ENCODE data around the gene GXYLT1.

GXYLT1 gene

DNA sequence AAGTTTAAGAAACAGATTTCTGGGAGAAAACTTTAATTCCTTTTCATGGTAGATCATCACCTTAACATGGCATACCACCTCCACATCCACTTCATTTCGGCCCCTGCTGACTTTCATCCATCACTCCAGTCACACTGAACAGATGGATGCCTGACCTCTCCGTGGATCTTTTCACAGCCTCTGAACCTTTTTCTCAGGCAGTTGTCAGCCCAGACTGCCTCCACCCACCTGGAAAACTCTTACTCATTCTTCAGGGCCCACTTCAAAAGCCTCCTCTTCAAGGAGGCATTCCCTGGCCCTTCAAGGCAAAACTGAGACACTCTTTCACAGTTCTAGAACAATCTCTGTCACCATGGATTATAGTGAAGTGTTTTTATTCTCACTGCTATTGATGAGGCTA lies 52.9 kb downstream of the GXYLT1 start:
- DNase-seq, result no peak
- H3K27ac ChIP-seq, result no peak overlapping the region
- H3K4me3 ChIP-seq (ENCODE audit: low read depth, low read length), result no peak overlapping the region
- peaks cover 23% of the 10 kb centered on the region for H3K36me3 ChIP-seq
- H3K27me3 ChIP-seq (ENCODE audit: insufficient read depth, low read depth, severe bottlenecking), result no peaks in the 10 kb centered on the region
- TF ChIP-seq, protein P1, sequence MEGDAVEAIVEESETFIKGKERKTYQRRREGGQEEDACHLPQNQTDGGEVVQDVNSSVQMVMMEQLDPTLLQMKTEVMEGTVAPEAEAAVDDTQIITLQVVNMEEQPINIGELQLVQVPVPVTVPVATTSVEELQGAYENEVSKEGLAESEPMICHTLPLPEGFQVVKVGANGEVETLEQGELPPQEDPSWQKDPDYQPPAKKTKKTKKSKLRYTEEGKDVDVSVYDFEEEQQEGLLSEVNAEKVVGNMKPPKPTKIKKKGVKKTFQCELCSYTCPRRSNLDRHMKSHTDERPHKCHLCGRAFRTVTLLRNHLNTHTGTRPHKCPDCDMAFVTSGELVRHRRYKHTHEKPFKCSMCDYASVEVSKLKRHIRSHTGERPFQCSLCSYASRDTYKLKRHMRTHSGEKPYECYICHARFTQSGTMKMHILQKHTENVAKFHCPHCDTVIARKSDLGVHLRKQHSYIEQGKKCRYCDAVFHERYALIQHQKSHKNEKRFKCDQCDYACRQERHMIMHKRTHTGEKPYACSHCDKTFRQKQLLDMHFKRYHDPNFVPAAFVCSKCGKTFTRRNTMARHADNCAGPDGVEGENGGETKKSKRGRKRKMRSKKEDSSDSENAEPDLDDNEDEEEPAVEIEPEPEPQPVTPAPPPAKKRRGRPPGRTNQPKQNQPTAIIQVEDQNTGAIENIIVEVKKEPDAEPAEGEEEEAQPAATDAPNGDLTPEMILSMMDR (IDR thresholded peaks at IDR 0.05; ENCODE audit: low read depth, low read length), result no peak
- no peaks in the 10 kb centered on the region for H3K9me3 ChIP-seq (ENCODE audit: severe bottlenecking)

DNA sequence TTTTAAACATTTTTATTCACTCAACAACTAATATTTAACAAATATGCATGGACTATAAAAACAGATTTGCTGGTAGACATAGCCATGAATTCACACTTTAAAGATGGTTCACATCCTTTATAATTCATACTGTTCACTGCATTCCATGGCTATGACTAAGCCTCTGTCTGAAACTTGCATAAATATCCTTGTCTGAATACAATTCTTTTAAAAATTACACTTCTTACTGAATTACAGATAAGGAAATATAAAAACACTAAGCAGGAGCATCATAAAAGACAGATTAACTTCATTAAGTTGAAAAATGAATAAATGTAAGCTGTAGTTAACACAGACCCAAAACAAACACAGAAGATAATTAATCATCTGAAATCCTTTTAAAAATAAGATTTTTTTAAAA lies 53.8 kb downstream of the GXYLT1 start:
- DNase-seq, result no peak
- Histone ChIP-seq H3K4me3 (ENCODE audit: low read depth, low read length) (no peak overlapping the region), H3K36me3 (peaks cover 15% of the 10 kb centered on the region), H3K27me3 (ENCODE audit: insufficient read depth, low read depth, severe bottlenecking) (no peaks in the 10 kb centered on the region), H3K27ac (no peak overlapping the region), H3K9me3 (ENCODE audit: severe bottlenecking) (no peaks in the 10 kb centered on the region)
- TF ChIP-seq, protein P1 (IDR thresholded peaks at IDR 0.05; ENCODE audit: low read depth, low read length), result no peak

DNA sequence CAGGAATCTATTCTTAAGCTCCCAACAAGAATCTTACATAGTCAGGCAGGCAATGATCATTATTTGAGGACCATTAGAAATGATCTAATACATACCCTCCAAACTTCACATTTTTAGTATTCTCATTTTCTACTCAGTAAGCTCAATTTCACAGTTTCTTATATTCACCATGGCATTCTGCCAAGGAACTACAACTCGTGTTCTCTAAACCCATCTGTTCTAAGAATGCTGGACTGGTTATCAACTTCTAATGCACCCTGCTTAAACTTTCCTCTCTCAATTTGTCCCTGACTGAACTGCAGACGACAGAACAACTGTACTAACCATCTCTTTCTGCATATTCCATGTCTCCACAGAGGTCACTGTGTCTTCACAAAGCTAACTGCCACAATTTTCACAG lies 58.6 kb downstream of the GXYLT1 start:
- no peaks in the 10 kb centered on the region for H3K27me3 ChIP-seq (ENCODE audit: insufficient read depth, low read depth, severe bottlenecking)
- DNase-seq, result no peak
- H3K9me3 ChIP-seq (ENCODE audit: severe bottlenecking), result no peaks in the 10 kb centered on the region
- no peak overlapping the region for H3K27ac ChIP-seq
- H3K36me3 ChIP-seq, result peaks cover 2% of the 10 kb centered on the region
- no peak overlapping the region for H3K4me3 ChIP-seq (ENCODE audit: low read depth, low read length)
- TF ChIP-seq, protein P1 (IDR thresholded peaks at IDR 0.05; ENCODE audit: low read depth, low read length), result no peak

DNA sequence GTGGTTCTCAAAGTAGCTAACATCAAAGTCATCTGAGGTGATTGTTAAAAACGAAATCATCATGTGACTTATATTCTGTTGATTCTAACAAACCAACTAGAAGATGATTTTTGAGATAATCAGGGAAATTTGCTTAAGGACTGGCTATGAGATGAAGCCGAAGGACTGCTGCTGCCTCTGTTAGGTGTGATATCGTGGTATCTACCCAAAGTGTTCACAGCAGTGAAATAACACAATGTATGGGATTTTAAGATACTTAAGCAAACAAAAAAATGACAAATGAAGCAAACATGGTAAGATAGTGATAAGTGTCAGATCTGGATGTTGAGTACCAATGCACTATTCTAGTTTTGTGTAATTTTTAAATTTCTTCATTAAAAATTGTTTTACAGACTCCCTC lies 59.1 kb downstream of the GXYLT1 start:
- TF ChIP-seq, protein P1 (IDR thresholded peaks at IDR 0.05; ENCODE audit: low read depth, low read length), result no peak
- Histone ChIP-seq H3K36me3 (peaks cover 2% of the 10 kb centered on the region), H3K27me3 (ENCODE audit: insufficient read depth, low read depth, severe bottlenecking) (no peaks in the 10 kb centered on the region), H3K27ac (no peak overlapping the region), H3K4me3 (ENCODE audit: low read depth, low read length) (no peak overlapping the region), H3K9me3 (ENCODE audit: severe bottlenecking) (no peaks in the 10 kb centered on the region)
- no peak for DNase-seq

DNA sequence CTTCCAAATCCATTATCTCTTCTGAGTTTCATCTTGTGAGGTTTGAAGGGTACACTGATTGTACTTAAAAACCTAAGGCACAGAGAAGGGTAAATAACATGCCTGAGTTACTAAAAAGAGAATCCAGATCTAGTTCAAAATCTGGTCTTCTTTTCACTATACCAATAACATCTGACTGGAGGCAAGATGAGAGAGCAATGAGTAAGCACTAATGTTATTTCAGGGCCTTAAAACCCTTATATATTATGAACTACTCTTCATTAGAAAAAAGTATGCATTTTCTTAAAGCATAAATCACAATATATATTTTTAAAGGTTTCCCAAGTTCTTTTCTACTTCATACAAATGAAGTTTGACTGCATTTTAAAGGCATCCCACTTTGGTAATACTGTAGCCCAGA lies 60.2 kb downstream of the GXYLT1 start:
- TF ChIP-seq, protein P1 (IDR thresholded peaks at IDR 0.05; ENCODE audit: low read depth, low read length), result no peak
- DNase-seq, result no peak

DNA sequence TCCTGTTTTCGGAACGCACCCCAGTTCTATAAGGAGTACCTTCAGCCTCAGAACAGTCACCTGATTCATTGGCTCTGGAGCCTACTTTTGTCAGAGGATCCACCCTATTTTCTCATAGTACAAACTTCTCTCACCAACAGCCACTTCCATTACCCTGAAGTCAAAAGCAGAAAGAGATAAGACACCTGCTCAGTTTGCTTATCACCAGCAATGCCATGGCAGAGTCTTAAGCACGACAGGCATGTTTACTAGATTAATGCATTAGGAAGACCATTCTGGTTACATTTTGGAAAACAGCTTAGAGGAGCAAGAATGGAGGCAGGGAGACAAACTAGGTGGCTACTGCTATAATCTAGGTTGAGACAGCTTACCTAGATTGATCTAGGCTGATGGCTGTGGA lies 67.7 kb downstream of the GXYLT1 start:
- H3K4me3 ChIP-seq (ENCODE audit: low read depth, low read length), result no peak overlapping the region
- H3K9me3 ChIP-seq (ENCODE audit: severe bottlenecking), result no peaks in the 10 kb centered on the region
- no peaks in the 10 kb centered on the region for H3K27me3 ChIP-seq (ENCODE audit: insufficient read depth, low read depth, severe bottlenecking)
- H3K27ac ChIP-seq, result no peak overlapping the region
- TF ChIP-seq, protein P1 (IDR thresholded peaks at IDR 0.05; ENCODE audit: low read depth, low read length), result no peak
- H3K36me3 ChIP-seq, result no peaks in the 10 kb centered on the region
- no peak for DNase-seq

More for the DNA sequence above, 60.2 kb downstream of the GXYLT1 start:
- Histone ChIP-seq H3K27ac (no peak overlapping the region), H3K36me3 (peaks cover 2% of the 10 kb centered on the region; the same call in 1 of the 2 replicates), H3K27me3 (ENCODE audit: insufficient read depth, low read depth, severe bottlenecking) (no peaks in the 10 kb centered on the region), H3K9me3 (ENCODE audit: severe bottlenecking) (no peaks in the 10 kb centered on the region), H3K4me3 (ENCODE audit: low read depth, low read length) (no peak overlapping the region)
